Stromal cell of bone marrow (primary cell): ENCODE measurements around the gene ORMDL3.

ENCODE experiments used
- DNase-seq: peaks from one replicate; pipeline ENCODE4 v3.0.0-alpha.2; 2012; ENCODE audit warnings: low read depth

Gene ORMDL3

GRCh38 chr17:39927101-39927928 lies at the start of gene ORMDL3, which contains the start of gene LRRC3C:
ORMDL3 (minus strand) TSS chr17:39927601; CDS start chr17:39924203, 3,398 bp downstream.
LRRC3C (plus strand) TSS chr17:39927732; CDS start chr17:39941524, 13,792 bp downstream.
- DNase-seq = peak; percentile 78

- DNase-seq = no peak
These were observed 48.4 kb upstream of the ORMDL3 start for GRCh38 chr17:39975801-39976200.

- no peak for DNase-seq
These were observed 47.0 kb upstream of the ORMDL3 start for GRCh38 chr17:39974433-39974832.

DNA sequence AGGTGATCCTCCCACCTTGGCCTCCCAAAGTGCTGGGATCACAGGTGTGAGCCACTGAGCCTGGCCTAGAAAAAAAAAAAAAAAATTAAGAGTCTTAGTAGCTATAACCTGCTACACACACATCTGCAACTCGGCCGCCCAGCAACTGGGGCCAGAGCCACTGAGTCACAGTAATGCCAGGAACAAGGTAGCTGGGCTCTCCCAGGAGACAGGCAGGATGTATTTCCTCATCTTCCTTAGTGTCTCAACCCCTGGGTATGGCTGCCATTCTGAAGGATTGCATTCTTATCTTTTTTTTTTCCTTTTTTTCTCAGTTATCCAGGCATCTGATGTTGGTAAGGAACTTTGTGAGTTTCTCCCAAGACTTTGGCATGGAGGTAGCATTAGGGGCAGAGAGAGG lies 46.1 kb upstream of the ORMDL3 start:
- no peak for DNase-seq

DNA sequence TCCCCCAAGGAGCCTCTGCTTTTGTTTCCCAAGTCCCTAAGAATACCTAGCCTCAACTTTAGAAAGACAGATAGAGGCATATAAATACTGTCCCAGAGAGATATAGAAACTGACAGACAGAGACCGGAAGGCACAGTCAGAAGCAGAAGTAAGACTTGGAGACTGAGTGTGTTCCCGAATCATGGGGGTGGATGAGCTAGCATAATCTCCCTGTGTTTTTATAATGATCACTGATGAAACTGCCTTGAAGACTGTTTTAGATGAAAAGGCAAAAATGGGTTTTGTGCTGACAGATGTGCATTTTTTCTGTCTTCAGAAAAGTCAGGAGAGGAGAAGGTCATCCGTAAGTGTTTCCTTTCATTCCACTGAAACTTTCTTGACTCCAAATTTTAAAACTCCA lies 44.9 kb upstream of the ORMDL3 start:
- peak; percentile 30 for DNase-seq

DNA sequence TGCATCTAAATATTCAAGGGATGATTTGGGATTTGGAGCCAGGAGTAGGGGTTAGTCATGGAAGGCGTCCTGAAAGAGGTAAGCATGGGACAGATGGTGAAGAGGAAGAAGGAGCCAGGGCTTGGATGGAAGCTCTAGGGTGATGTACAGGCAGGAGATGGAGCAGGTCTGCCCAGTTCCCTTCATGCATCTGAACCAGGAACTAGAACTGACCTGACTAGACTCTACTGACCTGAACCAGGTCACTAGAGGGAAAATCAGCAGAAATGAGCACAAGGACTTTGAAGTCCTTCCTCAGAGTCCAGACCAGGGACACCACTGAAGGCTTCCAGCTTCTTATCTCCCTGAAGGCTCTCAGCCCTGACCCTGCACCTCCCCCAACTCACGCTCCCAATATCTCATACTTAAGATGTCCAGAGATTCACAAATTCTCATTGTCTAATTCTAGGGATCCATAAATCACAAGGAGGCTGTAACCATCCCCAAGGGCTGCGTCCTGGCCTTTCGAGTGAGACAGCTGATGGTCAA lies 43.7 kb upstream of the ORMDL3 start:
- no peak for DNase-seq

DNA sequence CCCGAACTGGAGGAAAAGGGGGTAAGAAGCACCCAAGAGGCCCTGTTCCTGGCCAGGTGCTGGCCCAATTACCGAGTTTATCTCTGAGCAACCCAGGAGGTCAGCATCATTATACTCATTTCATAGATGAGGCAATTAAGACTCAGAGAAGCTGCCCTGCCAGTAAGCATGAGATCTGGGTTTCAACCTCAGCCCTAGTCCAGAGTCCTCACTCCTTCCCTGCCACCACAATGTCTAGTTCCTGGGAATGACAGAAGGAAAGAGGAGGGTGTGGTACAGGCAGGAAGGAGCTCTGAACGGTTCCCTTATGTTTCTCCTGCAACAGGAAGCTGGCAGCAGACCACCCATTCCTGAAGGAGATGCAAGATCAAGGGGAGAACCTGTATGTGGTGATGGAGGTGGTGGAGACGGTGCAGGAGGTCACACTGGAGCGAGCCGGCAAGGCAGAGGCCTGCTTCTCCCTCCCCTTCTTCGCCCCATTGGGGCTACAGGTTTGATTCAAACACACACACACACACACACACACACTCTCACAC lies 42.8 kb upstream of the ORMDL3 start:
- DNase-seq = no peak

DNA sequence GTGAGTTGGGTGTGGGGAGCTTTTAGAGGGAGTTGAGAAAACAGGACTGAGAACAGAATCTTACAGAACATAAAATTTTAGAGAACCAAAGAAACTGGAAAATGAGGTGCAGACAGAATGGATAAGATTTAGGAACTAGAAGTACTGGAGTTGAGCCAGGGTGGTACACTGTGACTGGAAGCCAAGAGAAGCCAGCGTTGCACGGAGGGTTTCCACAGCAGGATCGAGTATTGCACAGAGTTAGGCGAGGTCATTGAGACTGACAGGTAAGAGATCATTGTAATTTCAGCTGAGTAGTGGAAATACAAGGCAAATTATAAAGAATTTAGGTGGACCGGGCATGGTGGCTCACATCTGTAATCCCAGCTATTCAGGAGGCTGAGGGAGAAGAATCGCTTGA lies 42.0 kb upstream of the ORMDL3 start:
- no peak for DNase-seq

DNA sequence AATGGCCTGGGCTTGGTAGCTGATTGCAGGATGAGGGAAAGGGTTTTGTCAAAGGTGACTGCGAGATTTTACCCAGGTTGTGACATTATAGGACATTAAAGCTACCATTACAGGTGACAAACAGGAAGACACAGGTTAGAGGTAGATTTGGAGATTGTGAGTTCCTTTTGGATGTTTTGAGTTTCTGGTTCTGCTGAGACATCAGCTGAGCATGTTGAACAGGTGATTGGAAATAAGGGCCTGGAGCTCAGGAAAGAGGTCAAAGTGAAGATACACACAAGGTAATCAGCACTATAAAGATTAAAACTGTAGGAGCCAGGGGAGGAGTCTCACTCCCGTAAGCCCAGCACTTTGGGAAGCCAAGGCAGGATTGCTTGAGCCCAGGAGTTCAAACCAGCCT lies 41.4 kb upstream of the ORMDL3 start:
- no peak for DNase-seq

GRCh38 chr17:39966771-39967170 lies 39.4 kb upstream of the ORMDL3 start:
- no peak for DNase-seq

- DNase-seq = no peak
These were observed 37.8 kb upstream of the ORMDL3 start for GRCh38 chr17:39965017-39965699.

DNA sequence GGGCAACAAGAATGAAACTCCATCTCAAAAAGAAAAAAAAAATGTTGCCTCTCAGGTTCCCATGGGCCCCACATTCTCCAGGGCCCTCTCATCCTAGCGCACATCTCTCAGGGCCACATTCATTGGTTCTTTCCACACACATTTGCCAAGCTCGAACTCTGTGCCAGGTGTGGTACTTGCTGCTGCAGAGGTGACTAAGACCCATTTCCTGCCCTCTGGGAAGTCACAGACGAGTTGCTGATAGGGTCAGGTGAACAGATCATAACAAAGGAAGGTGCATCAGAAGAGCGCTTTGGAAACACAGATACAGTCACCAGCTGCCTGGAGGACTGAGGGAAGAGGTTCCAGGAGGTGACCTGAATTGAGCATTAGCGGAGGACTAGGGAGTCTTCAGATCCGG lies 36.4 kb upstream of the ORMDL3 start:
- no peak for DNase-seq

- DNase-seq = no peak
These were observed 35.3 kb upstream of the ORMDL3 start, which contains the start of gene GSDMA for GRCh38 chr17:39962642-39963220. GSDMA (plus strand) TSS chr17:39963004; CDS start chr17:39965688, 2,684 bp downstream.

DNA sequence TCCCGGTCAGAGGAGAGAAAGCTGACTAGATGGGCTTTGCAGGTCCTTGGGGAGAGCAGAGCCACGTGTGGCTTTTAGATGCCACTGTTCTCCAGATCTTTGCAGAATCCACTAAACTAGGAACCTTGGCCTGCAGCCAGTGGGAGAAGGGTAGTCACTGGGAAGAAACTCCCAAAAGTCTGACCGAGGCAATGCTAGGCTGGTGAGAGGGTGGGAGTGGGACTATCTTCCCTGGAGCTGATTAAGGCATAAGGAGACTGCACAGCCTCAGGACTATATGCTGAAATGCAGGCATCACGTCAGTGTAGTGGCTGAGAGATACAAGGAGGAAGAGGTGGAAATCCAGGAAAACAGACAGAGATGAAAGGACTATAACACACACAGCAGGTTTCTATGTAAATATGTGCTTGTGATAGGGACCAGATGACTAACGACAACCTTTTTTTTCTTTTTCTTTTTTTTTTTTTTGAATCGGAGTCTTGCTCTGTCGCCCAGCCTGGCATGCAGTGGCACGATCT lies 33.2 kb upstream of the ORMDL3 start:
- DNase-seq = no peak

- DNase-seq = no peak
These were observed 28.4 kb upstream of the ORMDL3 start for GRCh38 chr17:39955726-39956225.

DNA sequence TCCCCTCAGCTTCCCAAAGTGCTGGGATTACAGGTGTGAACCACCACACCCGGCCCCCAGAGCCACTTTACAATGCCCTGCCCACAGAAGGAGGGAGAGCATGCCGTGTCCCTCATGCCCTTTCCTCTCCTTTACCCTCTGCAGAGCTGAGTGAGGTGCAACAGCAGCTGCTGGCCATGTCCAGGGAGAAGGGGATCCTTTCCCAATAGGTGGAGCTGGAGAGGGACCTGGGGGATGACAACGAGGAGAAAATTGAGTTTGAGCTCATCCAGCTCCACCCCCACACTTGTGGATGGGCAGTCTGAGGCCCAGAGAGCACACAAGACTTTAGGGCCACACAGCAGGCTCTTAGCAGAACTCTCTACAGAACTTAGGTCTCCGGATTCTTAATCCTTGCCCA lies 27.5 kb upstream of the ORMDL3 start:
- no peak for DNase-seq

DNA sequence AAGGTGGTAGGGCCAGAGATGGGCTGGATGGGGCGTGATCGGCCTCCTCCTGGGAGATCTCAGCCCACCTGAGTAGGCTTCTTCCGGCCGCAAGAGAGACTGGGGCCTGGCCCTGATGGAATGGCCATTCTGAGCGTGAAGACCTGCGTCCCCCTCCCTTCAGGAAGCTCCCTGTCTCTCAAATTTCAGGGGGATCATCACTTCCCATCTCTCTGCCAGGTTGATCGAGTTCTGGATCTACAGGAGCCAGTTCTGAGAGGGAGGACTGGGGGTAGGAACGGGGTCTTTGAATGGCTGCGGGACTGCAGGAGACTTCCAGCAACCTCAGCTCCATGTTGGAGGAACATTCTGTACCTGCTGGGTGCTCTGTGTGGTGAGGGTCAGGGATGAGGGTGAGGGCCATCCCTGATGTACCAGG lies 26.1 kb upstream of the ORMDL3 start:
- DNase-seq = no peak

GRCh38 chr17:39952680-39953470 lies 25.5 kb upstream of the ORMDL3 start:
- peak; percentile 85 for DNase-seq

DNA sequence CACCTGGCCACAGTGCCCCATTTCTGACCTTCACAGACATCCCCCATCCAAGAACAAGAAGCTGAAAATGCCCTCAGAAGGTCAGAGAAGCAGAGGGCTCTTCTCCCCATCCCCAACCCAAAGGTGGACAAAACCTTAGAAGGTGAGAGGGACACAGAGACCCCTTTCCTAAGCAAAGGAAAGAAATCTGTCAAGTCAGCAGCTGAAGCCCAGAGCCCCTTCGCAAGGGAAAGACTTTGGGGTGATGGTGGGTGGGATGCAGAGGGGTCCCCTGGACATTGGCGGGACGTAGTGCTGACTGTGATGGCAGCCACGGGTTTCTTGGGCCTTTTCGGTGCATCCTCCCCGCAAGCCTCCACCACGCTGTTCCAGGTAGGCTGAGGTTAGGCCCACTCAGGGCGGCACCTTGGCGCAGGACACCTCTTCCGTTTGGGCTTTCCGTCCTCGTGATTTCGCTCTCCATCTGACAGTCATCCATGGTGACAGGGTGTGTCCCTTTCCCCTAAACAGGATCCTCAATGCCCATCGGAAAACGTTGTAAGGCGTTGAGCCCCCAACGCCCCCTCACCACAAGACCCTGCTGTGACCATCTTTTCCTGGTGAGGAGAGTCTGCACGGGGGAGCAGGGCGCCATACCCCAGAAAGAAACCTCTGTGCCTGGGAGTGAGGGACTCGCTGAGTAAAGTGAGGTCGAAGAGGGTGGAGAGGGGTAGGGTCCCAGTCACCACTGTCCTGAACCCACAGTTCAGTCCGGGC lies 24.7 kb upstream of the ORMDL3 start:
- DNase-seq = no peak

DNA sequence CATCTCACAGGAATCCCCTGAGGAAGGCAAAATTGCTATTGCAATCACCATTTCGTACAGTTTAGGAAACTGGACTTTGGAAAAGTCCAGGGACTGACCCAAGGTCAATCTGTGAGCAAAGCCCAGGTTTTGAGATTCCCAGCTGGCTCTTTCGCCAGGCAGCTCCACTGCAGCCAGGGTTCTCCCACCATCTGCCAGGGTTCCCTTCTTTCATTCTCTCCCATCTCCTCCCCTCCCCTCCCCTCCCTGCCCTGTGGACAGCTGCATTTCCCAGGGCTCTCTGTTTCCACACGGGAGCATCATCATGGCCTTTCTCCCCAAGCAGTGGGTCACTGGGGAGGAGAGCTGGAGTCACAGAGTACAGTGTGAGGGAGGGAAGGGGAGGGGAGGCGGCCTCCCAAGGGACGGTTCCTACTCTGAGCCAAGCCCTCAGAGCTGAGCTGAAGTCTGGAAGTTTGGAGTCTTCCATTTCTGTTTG lies 23.5 kb upstream of the ORMDL3 start:
- no peak for DNase-seq
